GM10248 (cell line): ENCODE measurements around the gene DIAPH2.

ENCODE experiments used
- CTCF ChIA-PET: fragments of 300-600 bp; sonication (Branson Sonifier 250); formaldehyde crosslinking; extraction: SDS; loops from one replicate; lab custom pipeline; 2021; ENCODE audit warnings: antibody characterized with exemption; lab: Yijun Ruan, JAX
- POLR2A ChIA-PET: fragments of 350-650 bp; sonication (Branson Sonifier 250); formaldehyde crosslinking; extraction: SDS; loops from one replicate; lab custom pipeline; 2020; ENCODE audit warnings: antibody characterized with exemption; lab: Yijun Ruan, JAX
- DNase-seq: peaks from one replicate; pipeline ENCODE4 v3.0.0; 2012; ENCODE audit errors: extremely low spot score
- CTCF ChIP-seq: IDR thresholded peaks from 2 replicates; pipeline ENCODE4 v1.5.1; 2012; ENCODE audit warnings: mild to moderate bottlenecking, low read depth; ENCODE audit errors: extremely low read depth, missing control alignments, control extremely low read depth

Gene DIAPH2

GRCh38 chrX:97369947-97370346, 685.3 kb downstream of the DIAPH2 start:
- CTCF ChIA-PET: no interaction called here

GRCh38 chrX:97372001-97372766, 687.5 kb downstream of the DIAPH2 start:
- DNase-seq: no peak
- CTCF ChIA-PET: no interaction called here
- POLR2A ChIA-PET: no interaction called here
- no peak for TF ChIP-seq CTCF

More at GRCh38 chrX:97369947-97370346, 685.3 kb downstream of the DIAPH2 start:
- DNase-seq: no peak
- no peak for TF ChIP-seq CTCF
- POLR2A ChIA-PET: no interaction called here

- CTCF ChIA-PET: no interaction called here
- POLR2A ChIA-PET: no interaction called here
- no peak for DNase-seq
- TF ChIP-seq CTCF: no peak
Observed at GRCh38 chrX:97374266-97374665, 689.6 kb downstream of the DIAPH2 start.

DNA sequence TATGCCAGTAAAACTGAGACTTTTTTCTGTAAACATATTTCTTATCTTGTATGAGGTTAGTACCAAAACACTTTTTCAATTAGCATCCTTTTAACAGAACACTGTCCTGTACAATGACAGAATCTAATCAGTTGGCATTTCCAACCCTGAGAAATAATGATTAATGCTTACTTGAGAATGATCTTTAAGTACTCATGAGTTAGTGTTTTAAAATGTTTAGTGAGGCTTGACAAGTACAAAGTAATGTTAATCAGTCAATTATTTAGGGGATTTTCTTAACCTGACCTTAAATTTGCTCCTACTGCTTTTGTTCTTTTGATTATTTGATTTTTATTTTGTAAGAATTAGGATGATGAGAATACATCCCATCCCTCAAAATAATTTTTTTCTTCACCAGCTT, 695.6 kb downstream of the DIAPH2 start:
- TF ChIP-seq CTCF: no peak
- no peak for DNase-seq
- ChIA-PET CTCF (no interaction called here), POLR2A (no interaction called here)

- no peak for DNase-seq
- TF ChIP-seq CTCF: no peak
- POLR2A ChIA-PET: no interaction called here
- CTCF ChIA-PET: no interaction called here
Observed at GRCh38 chrX:97384685-97385084, 700.0 kb downstream of the DIAPH2 start.

DNA sequence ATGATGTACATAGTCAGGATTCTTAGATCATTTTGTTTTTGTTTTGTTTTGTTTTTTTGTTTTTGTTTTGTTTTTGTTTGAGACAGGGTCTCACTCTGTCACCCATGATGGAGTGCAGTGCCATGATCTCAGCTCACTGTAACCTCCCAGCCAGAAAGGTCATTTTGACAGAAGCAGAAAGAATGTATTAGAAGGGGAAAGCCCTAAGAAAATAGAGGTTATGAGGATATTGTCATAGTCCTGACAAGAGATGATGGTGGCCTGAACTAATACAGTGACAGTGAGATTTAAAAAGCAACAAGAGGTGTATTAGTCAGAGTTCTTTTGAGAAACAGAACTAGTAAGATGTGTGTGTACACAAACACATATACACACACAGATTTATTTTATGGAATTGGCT, 702.4 kb downstream of the DIAPH2 start:
- POLR2A ChIA-PET: no interaction called here
- DNase-seq: no peak
- no peak for TF ChIP-seq CTCF
- CTCF ChIA-PET: no interaction called here

DNA sequence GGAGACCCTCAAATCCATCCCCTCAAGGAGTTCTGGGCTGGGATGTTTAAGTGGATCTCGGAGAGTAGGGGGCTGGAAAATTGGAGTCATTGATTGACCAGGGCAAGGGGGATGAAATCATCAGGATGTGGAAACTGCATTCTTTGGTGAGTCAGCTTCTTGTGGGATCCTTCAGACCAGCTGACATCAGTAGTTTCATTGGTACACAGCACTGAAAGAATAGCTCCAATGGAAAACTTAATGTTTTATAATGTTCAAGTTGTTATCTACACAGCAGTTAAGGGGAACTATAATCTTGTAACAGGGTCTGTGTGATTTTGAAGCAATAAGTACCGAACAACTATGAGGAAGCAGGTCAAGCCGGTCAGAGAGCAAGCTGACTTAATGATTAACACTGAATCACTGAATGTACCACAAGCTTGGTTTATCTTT, 705.1 kb downstream of the DIAPH2 start:
- ChIA-PET POLR2A (no interaction called here), CTCF (interaction anchor here (1.2 kb wide), 1 partner anchor 632 kb away, joined by 3 read pairs; no protein-coding TSS in a partner anchor)
- TF ChIP-seq CTCF: no peak
- DNase-seq: no peak
